Endothelial cell of umbilical vein (primary cell): ENCODE measurements around the gene TGFBR3. TPM values are rescaled to one million over a fixed set of nuclear protein-coding genes. Genes with fewer than 3 reads are reported as not detected.

Source experiments
- BruUV-seq: library from RNA; stranded (reverse); fragments of 400-500 nt; replicated peaks from 2 replicates; lab custom pipeline; 2021; lab: Mats Ljungman, UMichigan
- CTCF ChIA-PET: fragments of 300-600, 350-600 bp; sonication (Branson Sonifier 250); formaldehyde crosslinking; loops from one replicate; lab custom pipeline; 2021; ENCODE audit warnings: antibody characterized with exemption, inconsistent platforms; lab: Charles Lee
- POLR2A ChIA-PET: fragments of 300-600, 350-600 bp; sonication (Branson Sonifier 250); formaldehyde crosslinking; loops from one replicate; lab custom pipeline; 2021; ENCODE audit warnings: antibody characterized with exemption, inconsistent platforms; lab: Charles Lee
- DNase-seq: peaks from one replicate; pipeline ENCODE4 v3.0.0-alpha.2; 2011; ENCODE audit warnings: low read depth, low spot score
- FAIRE-seq: peaks from 2 replicates; lab custom pipeline; 2011; peaks lifted over from hg19 to GRCh38; lab: Jason Lieb, UNC
- H2AFZ ChIP-seq: 2 replicates; pipeline ENCODE4 v1.6.0; 2012; ENCODE audit warnings: low read depth, low read length, control low read depth, inconsistent platforms
- H3K27ac ChIP-seq: 2 replicates; pipeline ENCODE4 v1.5.1; 2011; ENCODE audit warnings: low read depth, mild to moderate bottlenecking, control low read depth, low read length, moderate library complexity; ENCODE audit not compliant: insufficient read depth
- H3K27me3 ChIP-seq, 2 experiments: 2 replicates each; pipeline versions ENCODE4 v1.6.0 to v1.6.1; 2011; ENCODE audit warnings: low read length in 2 of 2, mixed read lengths in 1 of 2; ENCODE audit not compliant: control insufficient read depth in 2 of 2, insufficient read depth in 2 of 2
- H3K36me3 ChIP-seq, 2 experiments: 2 replicates in 1 of 2; 3 replicates in 1 of 2; pipeline ENCODE4 v1.5.1; 2011; ENCODE audit warnings: low read length in 2 of 2, mild to moderate bottlenecking in 1 of 2, moderate library complexity in 1 of 2; ENCODE audit not compliant: control insufficient read depth in 2 of 2, insufficient read depth in 2 of 2; ENCODE audit errors: extremely low read depth in 1 of 2
- H3K4me1 ChIP-seq: 3 replicates; pipeline ENCODE4 v1.5.1; 2011; ENCODE audit warnings: mild to moderate bottlenecking, low read length; ENCODE audit not compliant: control insufficient read depth, insufficient read depth; ENCODE audit errors: extremely low read depth
- H3K4me2 ChIP-seq: 2 replicates; pipeline ENCODE4 v1.6.1; 2011; ENCODE audit warnings: low read length, control low read depth, mixed read lengths; ENCODE audit not compliant: insufficient read depth
- H3K4me3 ChIP-seq, 3 experiments: fragments of 200-600 bp in 1 of 3; sonication (generic), shearing (Covaris generic) in 1 of 3; replicated peaks in 1 of 3; 2 replicates each; pipeline ENCODE4 v1.5.1; 2011 to 2016; ENCODE audit warnings: control low read depth in 3 of 3, low read length in 3 of 3, mild to moderate bottlenecking in 2 of 3, inconsistent platforms in 1 of 3, low read depth in 1 of 3, moderate library complexity in 1 of 3; ENCODE audit not compliant: insufficient read depth in 1 of 3
- H3K79me2 ChIP-seq: 2 replicates; pipeline ENCODE4 v1.6.0; 2012; ENCODE audit warnings: low read length, inconsistent platforms; ENCODE audit not compliant: control insufficient read depth, insufficient read depth
- H3K9ac ChIP-seq: replicated peaks from 2 replicates; pipeline ENCODE3; 2011; ENCODE audit warnings: low read length, control low read depth; ENCODE audit not compliant: insufficient read depth; ENCODE audit errors: extremely low read depth
- H3K9me1 ChIP-seq: replicated peaks from 3 replicates; pipeline ENCODE4 v1.6.0; 2011; ENCODE audit warnings: mild to moderate bottlenecking, low read length; ENCODE audit not compliant: control insufficient read depth, insufficient read depth; ENCODE audit errors: extremely low read depth
- H3K9me3 ChIP-seq: replicated peaks from 2 replicates; pipeline ENCODE4 v1.5.1; 2012; ENCODE audit warnings: low read length, inconsistent platforms; ENCODE audit not compliant: control insufficient read depth, insufficient read depth
- H4K20me1 ChIP-seq: replicated peaks from 2 replicates; pipeline ENCODE3; 2011; ENCODE audit warnings: mild to moderate bottlenecking, low read length; ENCODE audit not compliant: control insufficient read depth, insufficient read depth; ENCODE audit errors: extremely low read depth
- CTCF ChIP-seq, 2 donors: IDR thresholded peaks; 1 replicate in 1 of 2; 2 replicates in 1 of 2; pipeline ENCODE4 v1.5.1; 2011; ENCODE audit warnings: low read length in 2 of 2, mild to moderate bottlenecking in 2 of 2, moderate library complexity in 2 of 2, control low read depth in 1 of 2, inconsistent platforms in 1 of 2, low read depth in 1 of 2; ENCODE audit not compliant: insufficient read depth in 1 of 2; ENCODE audit errors: extremely low read depth in 1 of 2
- EZH2 ChIP-seq: IDR thresholded peaks from 2 replicates; pipeline ENCODE4 v1.6.1; 2012; ENCODE audit warnings: borderline replicate concordance, low read depth, mild to moderate bottlenecking, moderate library complexity, low read length, inconsistent platforms; ENCODE audit not compliant: severe bottlenecking
- FOS ChIP-seq: IDR thresholded peaks from 2 replicates; pipeline ENCODE4 v1.6.1; 2011; ENCODE audit warnings: mild to moderate bottlenecking, low read length, moderate library complexity, borderline replicate concordance; ENCODE audit not compliant: insufficient read depth
- GATA2 ChIP-seq: IDR thresholded peaks from 2 replicates; pipeline ENCODE4 v1.7.0; 2011; ENCODE audit warnings: low read depth, mild to moderate bottlenecking, moderate library complexity, mixed read lengths, low read length; ENCODE audit not compliant: insufficient read length, insufficient read depth
- JUN ChIP-seq: IDR thresholded peaks from 2 replicates; pipeline ENCODE4 v1.6.1; 2011; ENCODE audit warnings: borderline replicate concordance, low read depth; ENCODE audit not compliant: insufficient read length, insufficient read depth
- MAX ChIP-seq: IDR thresholded peaks from 2 replicates; pipeline ENCODE4 v1.6.1; 2011; ENCODE audit not compliant: insufficient read depth, insufficient read length
- MYC ChIP-seq: IDR thresholded peaks from one replicate; pipeline ENCODE4 v1.6.1; 2011; ENCODE audit warnings: mild to moderate bottlenecking, low read depth, low read length
- POLR2A ChIP-seq: IDR thresholded peaks from 2 replicates; pipeline ENCODE4 v1.6.1; 2012; ENCODE audit warnings: low read depth, mild to moderate bottlenecking, control low read depth, low read length
- POLR2AphosphoS5 ChIP-seq: IDR thresholded peaks from 2 replicates; pipeline ENCODE4 v1.6.1; 2012; ENCODE audit warnings: low read depth, mild to moderate bottlenecking, control low read depth, low read length, moderate library complexity; ENCODE audit not compliant: insufficient read depth
- dilution Hi-C: fragments of 300-500 bp; cut with MboI; formaldehyde crosslinking; loops from one replicate; pipeline ENCODE4 v1.15.0; 2019; ENCODE audit warnings: low sequenced_read_pairs; ENCODE audit not compliant: extremely low pct_ligation_motif_present
- intact Hi-C: fragments of 100-400 bp; cut with micrococcal nuclease; formaldehyde crosslinking; loops from one replicate; pipeline ENCODE4 v1.10.0; 2022
- polyA plus RNA-seq, 4 experiments: library from polyadenylated mRNA; depleted of rRNA in 3 of 4; stranded (reverse) in 3 of 4; unstranded in 1 of 4; fragments of >200 nt; gene quantifications; 2 replicates each; pipeline versions ENCODE4 v1.2.1 to v1.2.3, GENCODE V29; 2011 to 2012; ENCODE audit warnings: missing spikeins in 1 of 4
- total RNA-seq: library from RNA; stranded (reverse); gene quantifications from 2 replicates; pipeline ENCODE4 v1.2.3, GENCODE V29; 2021

TGFBR3 gene
- total and polyA plus RNA-seq, 2 donors (not counting 3 experiments of a cell fraction or from before 2014, with no cell fraction given) = 8.0 to 13.4 TPM

- CTCF ChIA-PET = interaction anchor here (1.1 to 1.6 kb wide), 2 partner anchors 9 to 11 kb away, joined by 4 to 5 read pairs; no protein-coding TSS in a partner anchor
- H3K9me3 ChIP-seq = no peaks in the 10 kb centered on the region
- no peak overlapping the region for H2AFZ ChIP-seq
- intact Hi-C loops = no loop called here
- no peak for DNase-seq
- H4K20me1 ChIP-seq = peaks cover 2% of the 10 kb centered on the region
- no peaks in the 10 kb centered on the region for H3K79me2 ChIP-seq
- no peak for FAIRE-seq
- H3K4me1 ChIP-seq = peaks cover 12% of the 10 kb centered on the region
- no peak overlapping the region for H3K4me3 ChIP-seq
- dilution Hi-C loops = no loop called here
- no peak for TF ChIP-seq POLR2AphosphoS5
- no peak for TF ChIP-seq FOS
- TF ChIP-seq MAX = no peak
- TF ChIP-seq JUN = no peak
- no peak for TF ChIP-seq POLR2A
- no peak for TF ChIP-seq CTCF (IDR thresholded peaks at IDR 0.05; ENCODE audit: extremely low read depth in 1 of 2, insufficient read depth in 1 of 2, low read depth in 1 of 2, low read length in 2 of 2)
- TF ChIP-seq EZH2 = no peak
- no peak for TF ChIP-seq GATA2
- TF ChIP-seq MYC = no peak
- no peak overlapping the region for H3K9ac ChIP-seq
- H3K27ac ChIP-seq = no peak overlapping the region
- H3K36me3 ChIP-seq = no peaks in the 10 kb centered on the region
- no peak overlapping the region for H3K4me2 ChIP-seq
- no peaks in the 10 kb centered on the region for H3K27me3 ChIP-seq
- BruUV-seq = no TSS peak
- POLR2A ChIA-PET = no interaction called here
- no peaks in the 10 kb centered on the region for H3K9me1 ChIP-seq
These were observed 11.8 kb downstream of the TGFBR3 start for GRCh38 chr1:91874167-91874566.
